H9 (cell line): ENCODE data around the gene TEX54. TPM values are rescaled to one million over a fixed set of nuclear protein-coding genes. Genes with fewer than 3 reads are reported as not detected.

Source experiments
- DNase-seq: peaks from one replicate; pipeline ENCODE4 v3.0.0-alpha.2; 2017
- H2AFZ ChIP-seq: one replicate; pipeline ENCODE4 v1.6.1; 2013; ENCODE audit warnings: mild to moderate bottlenecking, low read length, control low read depth, moderate library complexity
- H2AK5ac ChIP-seq: 2 replicates; pipeline ENCODE4 v1.6.1; 2013; ENCODE audit warnings: low read length, control low read depth, mixed read lengths; ENCODE audit not compliant: insufficient read length
- H2BK120ac ChIP-seq: one replicate; pipeline ENCODE4 v1.6.1; 2013; ENCODE audit warnings: low read depth, mild to moderate bottlenecking, low read length, control low read depth, inconsistent platforms; ENCODE audit not compliant: poor library complexity, severe bottlenecking
- H2BK12ac ChIP-seq: 2 replicates; pipeline ENCODE4 v1.6.1; 2013; ENCODE audit warnings: low read length, control low read depth, mixed read lengths, low read depth; ENCODE audit not compliant: insufficient read length
- H2BK15ac ChIP-seq: 2 replicates; pipeline ENCODE4 v1.6.1; 2013; ENCODE audit warnings: low read depth, low read length, control low read depth
- H2BK20ac ChIP-seq: one replicate; pipeline ENCODE4 v1.6.1; 2013; ENCODE audit warnings: low read depth, mild to moderate bottlenecking, low read length, control low read depth, inconsistent platforms; ENCODE audit not compliant: poor library complexity, severe bottlenecking
- H2BK5ac ChIP-seq: 2 replicates; pipeline ENCODE4 v1.6.1; 2013; ENCODE audit warnings: low read length, control low read depth, mixed read lengths; ENCODE audit not compliant: insufficient read length
- H3K14ac ChIP-seq: 2 replicates; pipeline ENCODE4 v1.6.1; 2013; ENCODE audit warnings: low read length, control low read depth; ENCODE audit not compliant: insufficient read depth
- H3K18ac ChIP-seq: 2 replicates; pipeline ENCODE4 v1.6.1; 2013; ENCODE audit warnings: low read depth, mild to moderate bottlenecking, mixed read lengths, low read length, control low read depth; ENCODE audit not compliant: insufficient read length
- H3K23ac ChIP-seq: 2 replicates; pipeline ENCODE4 v1.6.1; 2013; ENCODE audit warnings: low read length, control low read depth, mixed read lengths, low read depth; ENCODE audit not compliant: insufficient read length
- H3K23me2 ChIP-seq: 2 replicates; pipeline ENCODE4 v1.6.1; 2013; ENCODE audit warnings: low read depth, mild to moderate bottlenecking, mixed read lengths, low read length, control low read depth; ENCODE audit not compliant: insufficient read length, poor library complexity, severe bottlenecking
- H3K27ac ChIP-seq: 2 replicates; pipeline ENCODE4 v1.5.1; 2013; ENCODE audit warnings: low read length, control low read depth, mixed read lengths, low read depth; ENCODE audit not compliant: insufficient read length
- H3K27me3 ChIP-seq: 2 replicates; pipeline ENCODE4 v1.6.1; 2013; ENCODE audit warnings: low read length, control low read depth, inconsistent platforms; ENCODE audit not compliant: insufficient read depth
- H3K4ac ChIP-seq: 2 replicates; pipeline ENCODE4 v1.6.1; 2013; ENCODE audit warnings: low read depth, mild to moderate bottlenecking, control low read depth, inconsistent platforms, low read length, moderate library complexity
- H3K4me1 ChIP-seq: 2 replicates; pipeline ENCODE4 v1.6.1; 2013; ENCODE audit warnings: low read length, control low read depth, inconsistent platforms; ENCODE audit not compliant: insufficient read depth
- H3K4me2 ChIP-seq: 2 replicates; pipeline ENCODE4 v1.6.1; 2013; ENCODE audit warnings: low read length, control low read depth, mixed read lengths; ENCODE audit not compliant: insufficient read length, insufficient read depth
- H3K56ac ChIP-seq: 2 replicates; pipeline ENCODE4 v1.6.1; 2013; ENCODE audit warnings: low read depth, mild to moderate bottlenecking, mixed read lengths, low read length, control low read depth; ENCODE audit not compliant: insufficient read length
- H3K79me1 ChIP-seq: 2 replicates; pipeline ENCODE4 v1.6.1; 2013; ENCODE audit warnings: low read depth, mild to moderate bottlenecking, moderate library complexity, low read length, control low read depth, inconsistent platforms; ENCODE audit not compliant: insufficient read depth, poor library complexity, severe bottlenecking
- H3K79me2 ChIP-seq: 2 replicates; pipeline ENCODE4 v1.6.1; 2013; ENCODE audit warnings: low read length, control low read depth, inconsistent platforms; ENCODE audit not compliant: insufficient read depth
- H3K9ac ChIP-seq: 2 replicates; pipeline ENCODE4 v1.6.1; 2013; ENCODE audit warnings: low read length, control low read depth, mixed read lengths; ENCODE audit not compliant: insufficient read length; ENCODE audit errors: extremely low read depth
- H3K9me3 ChIP-seq: one replicate; pipeline ENCODE4 v1.6.1; 2013; ENCODE audit warnings: low read depth, low read length, inconsistent platforms; ENCODE audit not compliant: control insufficient read depth
- H3T11ph ChIP-seq: one replicate; pipeline ENCODE4 v1.6.1; 2013; ENCODE audit warnings: mild to moderate bottlenecking, low read length, control low read depth, inconsistent platforms
- H4K20me1 ChIP-seq: one replicate; pipeline ENCODE4 v1.6.1; 2013; ENCODE audit not compliant: control insufficient read depth, insufficient read length, insufficient read depth
- H4K5ac ChIP-seq: 2 replicates; pipeline ENCODE4 v1.6.1; 2013; ENCODE audit warnings: low read depth, mild to moderate bottlenecking, mixed read lengths, low read length, control low read depth; ENCODE audit not compliant: insufficient read length
- H4K8ac ChIP-seq: replicated peaks from 2 replicates; pipeline ENCODE4 v1.6.1; 2013; ENCODE audit warnings: low read length, control low read depth, mixed read lengths, low read depth; ENCODE audit not compliant: insufficient read length
- H4K91ac ChIP-seq: 2 replicates; pipeline ENCODE4 v1.6.1; 2013; ENCODE audit warnings: low read depth, mild to moderate bottlenecking, moderate library complexity, mixed read lengths, low read length, control low read depth; ENCODE audit not compliant: insufficient read length
- H3K27ac Mint-ChIP-seq, 3 experiments: 2 replicates in 2 of 3; 3 replicates in 1 of 3; pipeline ENCODE4 v1.8.0; 2020 to 2021; ENCODE audit warnings: mixed read lengths in 3 of 3, mild to moderate bottlenecking in 1 of 3, moderate library complexity in 1 of 3
- H3K27me3 Mint-ChIP-seq: 2 replicates; pipeline ENCODE4 v1.8.0; 2021; ENCODE audit warnings: low read depth, mild to moderate bottlenecking, moderate library complexity, mixed read lengths
- H3K36me3 Mint-ChIP-seq, 3 experiments: 2 replicates in 2 of 3; 3 replicates in 1 of 3; pipeline ENCODE4 v1.8.0; 2020 to 2021; ENCODE audit warnings: low read depth in 3 of 3, mixed read lengths in 3 of 3; ENCODE audit not compliant: insufficient read depth in 1 of 3
- H3K4me1 Mint-ChIP-seq, 2 experiments: 2 replicates each; pipeline ENCODE4 v1.8.0; 2020; ENCODE audit warnings: mixed read lengths in 2 of 2
- H3K4me3 Mint-ChIP-seq, 2 experiments: 2 replicates in 1 of 2; 3 replicates in 1 of 2; pipeline ENCODE4 v1.8.0; 2020 to 2021; ENCODE audit warnings: mild to moderate bottlenecking in 2 of 2, mixed read lengths in 2 of 2, moderate library complexity in 1 of 2
- H3K9me3 Mint-ChIP-seq, 2 experiments: 2 replicates in 1 of 2; 3 replicates in 1 of 2; pipeline ENCODE4 v1.8.0; 2020; ENCODE audit warnings: mild to moderate bottlenecking in 2 of 2, mixed read lengths in 2 of 2, moderate library complexity in 1 of 2
- CTCF ChIP-seq: fragments of 200-600 bp; sonication (generic); conservative IDR thresholded peaks from 3 replicates; pipeline ENCODE4 v1.8.0; 2021; ENCODE audit warnings: antibody characterized with exemption, mild to moderate bottlenecking
- WGBS: extraction: QIAGEN DNeasy Blood & Tissue Kit; methylation state at CpG from one replicate; pipeline ENCODE4 v1.1.7; 2013; ENCODE audit warnings: missing lambda C conversion rate, low lambda C conversion rate, mixed read lengths; ENCODE audit not compliant: insufficient read length; ENCODE audit errors: extremely low coverage; 5-methylcytosine and 5-hydroxymethylcytosine counted together
- total RNA-seq: library from RNA; stranded (reverse); gene quantifications from 2 replicates; pipeline ENCODE4 v1.2.1, GENCODE V29; 2021

Gene TEX54
- total RNA-seq, 1 experiment from 2014 or later, result 1.2 TPM

- no CpG with 5 or more reads among the region's 14 CpGs for WGBS
- peaks cover 2% of the 10 kb centered on the region for H3K79me1 ChIP-seq
- Mint-ChIP-seq H3K27me3 (no peaks in the 10 kb centered on the region; the same call in 1 of the 2 replicates), H3K4me3 (peak overlapping the region; percentile 96 to 99), H3K4me1 (peaks cover 19 to 20% of the 10 kb centered on the region in 2 experiments), H3K9me3 (no peaks in the 10 kb centered on the region), H3K36me3 (peaks cover 30 to 48% (median 39%) of the 10 kb centered on the region in 3 experiments; a peak in 6 of 7 replicates), H3K27ac (peak overlapping the region; percentile 55 to 95 (median 80); a peak in 3 of 7 replicates)
- H4K8ac ChIP-seq, result no peak overlapping the region
- peaks cover 9% of the 10 kb centered on the region for H3K23me2 ChIP-seq
- no peak overlapping the region for H3T11ph ChIP-seq
- no peak overlapping the region for H3K14ac ChIP-seq
- no peaks in the 10 kb centered on the region for H4K20me1 ChIP-seq
- H3K9me3 ChIP-seq, result no peaks in the 10 kb centered on the region
- peak overlapping the region; percentile 54 for H3K9ac ChIP-seq
- H3K79me2 ChIP-seq, result peaks cover 6% of the 10 kb centered on the region; the same call in 1 of the 2 replicates
- no peak overlapping the region for H2AFZ ChIP-seq
- no peak overlapping the region for H2BK20ac ChIP-seq
- H2BK5ac ChIP-seq, result no peak overlapping the region
- no peaks in the 10 kb centered on the region for H3K4me1 ChIP-seq
- H3K23ac ChIP-seq, result no peak overlapping the region
- no peak for DNase-seq
- H3K27me3 ChIP-seq, result no peaks in the 10 kb centered on the region
- H2AK5ac ChIP-seq, result no peak overlapping the region
- H3K4me2 ChIP-seq, result peak overlapping the region; percentile 74
- H2BK12ac ChIP-seq, result no peak overlapping the region
- H2BK120ac ChIP-seq, result no peak overlapping the region
- no peak overlapping the region for H3K4ac ChIP-seq
- H3K56ac ChIP-seq, result no peak overlapping the region
- no peak for TF ChIP-seq CTCF
- no peak overlapping the region for H3K18ac ChIP-seq
- H2BK15ac ChIP-seq, result no peak overlapping the region
- H3K27ac ChIP-seq, result no peak overlapping the region
- no peak overlapping the region for H4K91ac ChIP-seq
- H4K5ac ChIP-seq, result no peak overlapping the region
Measured at GRCh38 chr11:62804310-62805075, 28.1 kb downstream of the TEX54 start.
